HCT116 (cell line): Measurements from ENCODE around the gene KAZN.

Experiments used
- CTCF ChIP-seq, 3 experiments: fragments of 200-600 bp in 1 of 3; sonication (generic) in 1 of 3; IDR thresholded peaks in 2 of 3; conservative IDR thresholded peaks in 1 of 3; 2 replicates each; pipeline ENCODE4 v1.5.1; 2012 to 2017; ENCODE audit warnings: low read depth in 2 of 3, low read length in 2 of 3, antibody characterized with exemption in 1 of 3, borderline replicate concordance in 1 of 3, control low read depth in 1 of 3, mild to moderate bottlenecking in 1 of 3, mixed read lengths in 1 of 3, mixed run types in 1 of 3, moderate library complexity in 1 of 3; ENCODE audit not compliant: insufficient read depth in 1 of 3
- EZH2phosphoT487 ChIP-seq: fragments of 200-600 bp; IDR thresholded peaks from 2 replicates; pipeline ENCODE4 v1.6.1; 2018; ENCODE audit warnings: antibody characterized with exemption, borderline replicate concordance
- MAX ChIP-seq: IDR thresholded peaks from 2 replicates; pipeline ENCODE4 v1.6.1; 2012
- POLR2A ChIP-seq: IDR thresholded peaks from 2 replicates; pipeline ENCODE4 v1.7.0; 2011; ENCODE audit warnings: borderline replicate concordance; ENCODE audit not compliant: insufficient read depth, insufficient read length; ENCODE audit errors: extremely low read depth
- POLR2AphosphoS5 ChIP-seq: IDR thresholded peaks from 2 replicates; pipeline ENCODE4 v1.6.1; 2011; ENCODE audit warnings: mild to moderate bottlenecking, low read depth, low read length, moderate library complexity
- REST ChIP-seq: IDR thresholded peaks from 2 replicates; pipeline ENCODE4 v1.6.1; 2012; ENCODE audit warnings: low read depth
- SIN3A ChIP-seq: IDR thresholded peaks from 2 replicates; pipeline ENCODE4 v1.6.1; 2012; ENCODE audit warnings: low read depth
- SP1 ChIP-seq: IDR thresholded peaks from 2 replicates; pipeline ENCODE4 v1.6.1; 2012; ENCODE audit warnings: low read depth

- TF ChIP-seq POLR2A (no peak), SIN3A (no peak), POLR2AphosphoS5 (no peak), CTCF (IDR thresholded peaks at IDR 0.05 in 2 of 3, conservative IDR thresholded peaks at IDR 0.05 in 1 of 3; ENCODE audit: borderline replicate concordance in 1 of 3, insufficient read depth in 1 of 3, low read depth in 2 of 3, low read length in 2 of 3) (no peak), SP1 (no peak), EZH2phosphoT487 (no peak), MAX (no peak), REST (no peak)
Observed at GRCh38 chr1:15158506-15159165, 560.2 kb downstream of the KAZN start.
